Posterior cingulate gyrus (tissue), 11 donors: Measurements from ENCODE around the gene SLC22A17.
A peak's percentile ranks its signal among the peaks of the same experiment; 100 is the strongest.
"Not testable (repeated sequence)": the region's sequence is repeated elsewhere in the genome, so short reads cannot be mapped to it uniquely, and the experiment has no call there.

Experiments
- DNase-seq, 10 donors: peaks; one replicate each; pipeline versions ENCODE4 v3.0.0 to v3.0.0-alpha.2; 2020 to 2021; ENCODE audit warnings: mixed read lengths in 3 of 10
- intact Hi-C: fragments of 100-400 bp; cut with DNase I; formaldehyde crosslinking; loops from one replicate; pipeline ENCODE4 v1.15.1; 2023

Gene SLC22A17

DNA sequence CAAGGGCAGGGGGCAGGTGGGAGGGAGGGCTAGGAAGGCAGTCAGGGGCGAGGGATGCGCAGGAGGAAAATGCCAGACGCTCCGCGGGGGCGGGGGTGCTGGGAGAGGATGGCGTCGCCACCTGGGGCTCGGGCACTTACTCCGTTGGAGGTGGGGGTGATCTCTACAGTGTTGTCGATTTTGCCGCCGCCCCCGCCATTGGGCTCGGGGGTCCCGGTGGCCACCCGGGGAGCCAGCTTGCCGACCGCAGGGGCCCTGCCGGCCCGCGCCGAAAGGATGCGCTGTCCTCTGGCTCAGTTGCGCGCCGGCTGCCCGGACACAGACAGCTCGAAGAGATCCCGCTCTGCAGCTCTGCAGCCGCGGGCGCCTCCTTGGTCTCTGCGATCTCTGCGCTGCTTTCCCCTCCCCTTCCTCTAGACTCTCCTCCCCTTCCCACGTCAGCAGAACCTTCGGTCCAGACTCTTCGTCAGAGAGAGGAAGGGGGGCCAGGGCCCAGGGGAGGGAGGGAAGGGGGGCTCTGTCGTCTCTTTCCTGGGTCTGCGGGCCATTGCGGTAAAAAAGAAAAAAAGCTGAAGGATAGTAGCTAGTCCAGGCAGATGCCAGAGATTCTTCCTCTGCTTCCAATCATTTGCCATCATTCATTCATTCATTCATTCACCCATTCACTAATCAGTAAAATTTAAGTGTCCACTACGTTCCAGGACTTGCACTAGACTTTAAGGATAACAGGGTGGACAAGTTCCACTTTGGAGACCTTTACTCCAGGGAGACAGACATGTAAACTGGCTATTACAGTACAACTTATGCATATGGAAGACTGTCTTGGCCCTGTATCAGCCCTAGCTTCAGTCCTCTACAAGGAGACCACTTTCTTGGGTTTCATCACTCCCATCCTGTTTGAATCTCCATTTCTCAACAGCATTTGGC lies at the start of gene SLC22A17:
Gene SLC22A17 (minus strand): TSS at position 382 of the 927 bp plus-strand sequence.
- DNase-seq: peak; percentile 85 to 99 (median 92)
- intact Hi-C loops: loop anchor here (5.0 kb wide), 1 partner anchor 115 kb away; the partner anchor contains the start of gene NGDN

DNA sequence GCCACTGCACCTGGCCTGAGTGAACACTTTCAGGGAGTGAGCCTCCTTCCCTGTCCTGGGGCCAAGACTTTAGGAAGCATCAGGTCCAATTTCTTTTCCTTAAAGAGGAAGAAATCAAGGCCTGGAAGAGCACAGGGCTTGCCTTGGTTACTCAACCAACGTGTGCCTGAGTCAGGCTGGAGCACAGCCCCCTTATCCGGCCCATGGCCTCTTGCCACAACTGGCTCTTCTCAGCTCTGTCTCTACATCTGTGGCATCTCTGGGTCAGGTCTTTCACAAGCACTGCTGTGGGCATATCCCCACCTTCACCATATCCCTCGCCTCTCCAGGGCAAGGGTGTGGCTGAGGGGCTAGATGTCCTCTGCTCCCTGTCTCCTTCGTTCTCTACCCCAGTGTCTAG lies 48.6 kb upstream of the SLC22A17 start:
- intact Hi-C loops: no loop called here

DNA sequence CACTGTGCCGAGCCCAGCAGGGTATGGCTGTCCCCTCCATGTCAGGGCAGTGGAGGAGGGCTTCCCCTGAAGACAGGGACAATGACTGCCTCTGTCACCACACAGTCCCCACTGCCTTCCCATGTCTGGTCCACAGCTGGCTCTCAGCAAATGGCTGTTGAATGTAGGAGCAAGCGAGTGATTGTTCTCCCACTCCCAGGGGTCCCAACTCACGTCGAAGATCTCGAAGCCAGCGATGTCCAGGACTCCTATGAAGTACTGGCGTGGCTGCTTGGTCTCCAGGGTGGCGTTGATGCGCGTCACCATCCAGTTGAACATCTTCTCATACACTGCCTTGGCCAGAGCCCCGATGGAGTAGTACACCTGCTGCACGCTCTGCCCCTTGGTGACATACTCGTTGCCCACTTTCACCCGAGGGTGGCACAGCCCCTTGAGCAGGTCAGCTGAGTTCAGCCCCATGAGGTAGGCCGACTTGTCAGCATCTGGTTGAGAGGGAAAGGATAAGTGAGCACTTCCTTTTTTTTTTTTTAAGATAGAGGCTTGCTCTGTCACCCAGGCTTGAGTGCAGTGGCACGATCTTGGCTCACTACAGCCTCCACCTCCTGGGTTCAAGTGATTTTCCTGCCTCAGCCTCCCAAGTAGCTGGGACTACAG lies 47.9 kb upstream of the SLC22A17 start:
- intact Hi-C loops: not testable (repeated sequence)
- peak in 2 of 10 donors; percentile 60 to 68 for DNase-seq

More for the DNA sequence above, 48.6 kb upstream of the SLC22A17 start:
- DNase-seq: peak in 2 of 10 donors; percentile 13 to 24

DNA sequence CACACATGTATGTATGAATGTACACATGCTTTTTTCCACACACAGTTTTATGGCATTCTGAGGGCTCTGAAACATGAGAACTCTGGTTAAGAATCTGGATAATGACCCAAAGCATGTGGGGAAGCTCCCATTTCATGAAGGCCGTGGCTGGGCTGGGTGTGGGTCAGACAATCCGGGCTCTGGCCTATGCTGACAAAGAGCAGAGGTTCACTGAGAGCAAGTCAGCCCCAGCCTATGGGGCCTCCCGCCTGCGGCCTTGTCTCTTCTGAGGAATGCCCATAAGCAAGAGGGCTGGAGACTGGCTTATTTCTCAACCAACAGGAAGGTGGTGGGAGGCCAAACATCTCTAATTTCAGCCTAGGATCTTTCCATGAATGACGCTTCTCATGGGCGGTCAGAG lies 46.9 kb upstream of the SLC22A17 start:
- DNase-seq: peak in 2 of 10 donors; percentile 27 to 71
- intact Hi-C loops: no loop called here

DNA sequence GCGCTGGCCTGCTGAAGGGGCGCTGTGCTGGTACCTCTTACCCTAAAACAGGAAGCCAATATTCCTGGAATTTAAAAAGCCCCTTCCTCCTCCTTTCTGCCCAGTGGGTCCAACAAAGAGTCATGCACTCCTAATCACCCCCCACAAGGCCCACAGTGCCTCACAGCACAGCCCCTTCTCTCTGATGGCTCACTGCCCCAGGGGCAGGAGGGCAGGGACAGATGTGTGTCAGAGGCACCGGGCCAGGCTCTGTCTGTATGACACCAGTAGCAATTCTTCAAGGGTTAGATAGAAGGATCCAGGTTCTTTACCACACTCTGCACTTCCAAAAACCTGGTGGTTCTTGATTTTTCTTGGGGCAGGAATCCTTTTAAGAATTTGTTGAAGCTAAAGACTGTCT lies 46.4 kb upstream of the SLC22A17 start:
- intact Hi-C loops: no loop called here
- peak in 2 of 10 donors; percentile 42 to 69 for DNase-seq

DNA sequence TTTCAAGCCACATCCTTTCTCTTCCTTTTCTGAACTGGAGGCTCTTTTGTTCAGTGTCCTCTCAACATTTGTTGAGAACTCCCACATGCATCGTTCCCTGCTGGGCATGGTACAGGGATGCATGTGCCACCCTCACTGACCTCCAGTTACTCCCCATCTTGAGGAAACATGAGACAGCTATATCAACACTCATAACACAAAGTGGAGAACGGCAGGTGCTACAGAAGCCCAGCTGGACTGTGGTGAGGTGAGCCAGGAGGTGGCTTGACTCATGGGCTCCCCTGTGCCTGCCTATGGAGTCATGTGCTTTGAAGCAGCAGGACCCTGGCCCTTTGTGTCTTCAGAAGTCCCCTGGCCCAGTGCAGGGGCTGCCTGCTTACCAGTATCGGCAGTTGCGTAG lies 45.7 kb upstream of the SLC22A17 start:
- intact Hi-C loops: no loop called here
- peak in 1 of 10 donors; percentile 24 for DNase-seq

DNA sequence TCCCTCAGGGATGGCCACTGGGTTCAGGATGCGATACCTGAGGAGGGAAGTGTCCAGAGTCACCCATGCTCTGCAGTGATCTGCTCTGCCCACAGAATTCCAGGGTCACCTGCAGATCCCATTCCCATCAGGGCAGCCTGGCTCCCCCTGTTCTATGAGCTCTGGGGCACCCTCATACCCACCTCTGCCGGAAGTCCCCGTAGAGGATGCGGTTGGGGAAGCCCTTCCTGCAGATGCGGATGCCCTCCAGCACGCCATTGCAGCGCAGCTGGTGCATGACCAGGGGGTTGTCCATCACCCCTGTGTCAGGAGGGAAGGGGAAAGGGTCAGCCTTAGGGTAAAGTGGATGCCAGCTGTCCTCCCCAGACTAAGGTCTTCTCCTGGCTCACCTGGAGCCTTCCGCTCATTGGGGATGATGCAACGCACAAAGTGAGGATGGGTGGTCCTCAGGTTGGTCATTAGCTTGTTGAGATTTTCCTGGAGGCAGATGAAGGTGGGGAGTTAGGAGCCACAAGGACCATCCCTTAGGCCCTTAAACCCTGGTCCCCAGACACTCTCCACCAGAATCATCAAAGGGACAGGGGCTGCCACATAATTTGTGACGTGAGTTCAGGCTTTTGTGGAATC lies 44.2 kb upstream of the SLC22A17 start:
- DNase-seq: peak in 3 of 10 donors; percentile 6 to 57 (median 44)
- intact Hi-C loops: no loop called here

DNA sequence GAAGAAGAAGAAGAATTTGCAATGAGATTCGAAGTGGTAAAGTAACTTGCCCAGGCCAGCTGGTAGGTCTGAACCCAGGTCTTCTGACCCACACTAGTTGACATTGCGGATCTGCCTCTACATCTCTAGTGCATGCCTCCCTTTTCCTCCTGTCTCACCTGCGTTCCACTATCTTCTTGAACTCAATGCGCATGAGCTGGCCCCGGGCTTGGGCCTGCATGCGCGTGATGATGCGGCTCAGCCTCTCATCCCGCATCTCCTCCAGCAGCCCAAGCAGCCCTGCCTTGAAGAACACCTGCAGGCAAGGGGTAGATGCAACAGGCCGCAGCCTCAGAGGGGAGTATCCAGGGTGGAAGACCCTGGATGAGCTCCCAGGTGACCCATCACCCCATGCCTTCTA lies 43.4 kb upstream of the SLC22A17 start:
- intact Hi-C loops: no loop called here
- DNase-seq: peak in 3 of 10 donors; percentile 25 to 57 (median 53)

DNA sequence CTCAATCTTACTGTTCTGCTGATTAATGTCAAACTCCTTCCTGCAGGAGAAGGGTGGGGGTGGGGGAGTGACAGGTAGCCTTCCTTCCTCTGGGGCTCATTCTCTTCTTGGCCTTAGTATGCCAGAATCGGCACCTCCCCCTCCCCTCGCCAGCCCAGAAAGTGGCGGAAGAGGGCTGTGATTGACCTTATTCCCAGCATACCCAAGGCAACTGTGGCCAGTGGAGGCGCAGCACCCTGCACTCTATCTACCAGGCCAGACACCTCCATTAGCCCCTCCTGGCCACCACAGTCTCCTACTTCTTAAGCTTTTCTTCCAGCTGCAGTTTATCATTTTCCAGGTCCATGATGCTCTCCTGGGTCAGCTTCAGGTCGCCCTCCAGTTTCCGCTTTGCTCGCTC lies 39.9 kb upstream of the SLC22A17 start:
- peak in 2 of 10 donors; percentile 5 to 34 for DNase-seq
- intact Hi-C loops: no loop called here

DNA sequence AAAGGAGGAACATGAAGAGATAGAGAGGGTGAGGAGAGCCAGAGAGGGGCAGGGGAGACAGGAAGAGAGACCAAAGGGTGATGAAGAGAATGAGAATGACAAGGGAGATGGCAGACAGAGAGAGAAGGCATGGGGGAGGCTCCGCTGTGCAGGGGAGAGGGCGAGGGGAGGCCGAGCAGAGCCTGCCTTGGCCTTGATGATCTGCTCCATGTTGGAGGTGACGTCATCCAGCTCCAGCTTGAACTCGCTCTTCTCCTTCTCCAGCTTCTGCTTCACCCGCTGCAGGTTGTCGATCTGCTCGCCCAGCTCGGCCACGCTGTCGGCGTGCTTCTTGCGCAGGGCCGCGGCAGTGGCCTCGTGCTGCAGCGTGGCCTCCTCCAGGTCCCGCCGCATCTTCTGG lies 37.2 kb upstream of the SLC22A17 start:
- DNase-seq, intact Hi-C loops: not testable (repeated sequence)

DNA sequence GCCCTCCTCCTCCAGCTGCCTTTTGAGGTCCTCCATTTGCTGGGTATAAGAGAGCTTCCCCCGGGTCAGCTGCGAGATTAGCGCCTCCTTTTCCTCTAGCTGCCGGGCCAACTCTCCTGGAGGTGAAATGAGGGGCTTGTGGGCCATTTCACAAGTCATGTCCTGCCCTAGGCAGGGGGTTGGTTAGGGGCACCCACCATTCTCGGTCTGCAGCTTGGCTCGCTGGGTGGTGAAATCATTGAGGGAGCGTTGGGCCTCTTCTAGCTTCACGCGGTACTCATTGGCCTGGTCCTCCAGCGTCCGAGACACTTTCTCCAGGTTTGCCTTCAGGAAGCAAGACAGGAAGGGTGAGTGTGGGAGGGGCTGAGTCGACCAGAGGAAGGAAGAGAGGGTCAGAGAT lies 36.7 kb upstream of the SLC22A17 start:
- peak in 2 of 10 donors; percentile 52 to 75 for DNase-seq
- intact Hi-C loops: no loop called here

DNA sequence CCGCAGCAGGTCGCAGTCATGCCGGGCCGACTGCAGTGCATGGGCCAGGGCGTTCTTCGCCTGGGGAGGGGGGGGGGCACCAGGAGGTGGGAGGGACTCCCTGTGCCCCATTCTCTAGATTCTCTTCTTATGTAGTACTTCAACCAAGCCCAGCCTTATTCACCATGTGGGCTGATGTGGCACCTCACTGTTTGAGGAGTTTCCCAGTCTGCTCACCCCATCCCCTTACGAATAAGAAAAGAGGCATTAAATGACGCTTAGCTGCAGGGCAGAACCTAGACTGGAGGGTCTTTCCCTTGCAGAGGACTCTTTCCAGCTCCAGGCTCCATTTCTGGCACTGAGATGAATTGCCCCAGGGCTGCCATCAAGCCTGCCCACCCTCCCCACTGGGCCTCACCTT lies 36.3 kb upstream of the SLC22A17 start:
- peak in 1 of 10 donors; percentile 10 for DNase-seq
- intact Hi-C loops: no loop called here

DNA sequence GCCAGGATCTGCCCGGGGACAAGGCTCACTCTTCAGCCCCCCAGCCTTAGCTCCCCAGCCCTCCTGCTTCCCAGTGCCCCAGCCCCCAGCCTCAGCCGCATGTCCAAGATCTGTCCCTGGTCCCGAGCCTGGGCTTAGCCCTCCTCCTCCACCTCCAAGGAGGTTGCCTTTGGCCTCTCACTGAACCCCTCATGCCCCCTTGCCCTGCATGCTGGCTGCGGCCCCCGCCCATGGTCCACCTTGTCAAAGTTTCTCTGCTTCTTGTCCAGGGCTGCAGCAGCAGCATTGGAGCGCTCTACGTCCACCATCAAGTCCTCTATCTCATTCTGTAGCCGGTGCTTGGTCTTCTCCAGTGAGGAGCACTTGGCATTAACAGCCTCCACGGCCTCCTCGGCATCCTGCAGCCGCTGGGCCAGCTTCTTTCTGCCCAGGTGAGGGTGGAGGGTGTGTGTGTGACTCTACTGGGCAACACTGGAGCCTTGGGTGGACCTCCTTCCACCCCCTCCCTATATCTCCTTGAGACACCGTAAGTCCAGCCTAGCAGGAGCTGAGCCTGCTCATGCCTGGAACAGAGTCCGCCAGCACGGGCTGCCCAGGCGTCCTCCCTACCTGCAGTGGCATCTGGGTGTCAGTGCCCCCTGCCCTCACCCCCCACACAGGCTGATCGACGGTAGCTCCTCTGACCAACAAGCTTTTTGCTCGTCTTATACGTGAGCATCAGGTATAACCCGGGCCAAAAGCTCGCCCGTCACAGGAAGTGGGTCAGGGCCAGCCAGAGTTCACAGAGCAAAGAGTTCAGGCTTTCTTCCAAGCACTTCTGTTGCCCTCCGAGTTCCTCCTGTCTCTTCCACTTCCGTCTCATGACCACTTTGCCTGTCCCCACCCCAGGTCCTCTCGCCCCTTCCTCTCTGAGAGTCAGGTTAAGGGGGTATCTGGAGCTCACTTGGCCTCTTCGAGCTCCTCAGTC lies 35.5 kb upstream of the SLC22A17 start:
- DNase-seq: peak in 2 of 10 donors; percentile 72 to 77
- intact Hi-C loops: no loop called here

DNA sequence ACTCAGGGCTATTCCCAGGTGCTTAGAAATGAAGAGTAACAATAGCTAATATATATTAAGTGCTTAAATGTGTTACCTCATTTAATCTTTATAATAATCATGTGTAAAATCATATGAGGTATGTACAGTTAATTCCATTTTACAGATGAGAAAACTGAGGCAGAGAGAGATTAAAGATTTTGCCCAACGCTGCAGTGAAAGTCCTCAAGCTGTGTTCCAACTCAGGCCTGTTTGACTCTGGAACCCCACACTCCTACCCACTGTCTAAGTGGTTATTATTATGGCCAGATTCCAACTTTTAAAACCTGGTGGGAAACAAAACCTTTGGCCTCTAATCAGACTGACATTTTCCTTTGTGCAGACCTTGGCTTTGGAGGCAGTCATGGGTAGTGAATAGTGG lies 34.3 kb upstream of the SLC22A17 start:
- DNase-seq: peak in 2 of 10 donors; percentile 2 to 16
- intact Hi-C loops: no loop called here

DNA sequence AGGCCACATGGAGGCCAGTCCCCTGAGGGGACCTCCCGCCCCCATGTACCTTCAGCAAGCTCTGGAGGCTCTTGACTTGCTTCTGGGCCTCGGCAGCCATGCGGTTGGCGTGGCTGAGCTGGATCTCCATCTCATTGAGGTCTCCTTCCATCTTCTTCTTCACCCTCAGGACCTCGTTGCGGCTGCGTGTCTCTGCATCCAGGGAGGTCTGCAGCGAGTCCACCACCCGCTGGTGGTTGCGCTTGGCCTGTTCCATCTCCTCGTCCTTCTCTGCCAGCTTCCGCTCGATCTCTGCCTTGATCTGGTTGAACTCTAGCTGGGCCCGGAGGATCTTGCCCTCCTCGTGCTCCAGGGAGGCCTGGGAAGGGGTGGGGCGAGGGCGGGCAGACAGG lies 33.6 kb upstream of the SLC22A17 start:
- DNase-seq: peak in 1 of 10 donors; percentile 38
- intact Hi-C loops: not testable (repeated sequence)

DNA sequence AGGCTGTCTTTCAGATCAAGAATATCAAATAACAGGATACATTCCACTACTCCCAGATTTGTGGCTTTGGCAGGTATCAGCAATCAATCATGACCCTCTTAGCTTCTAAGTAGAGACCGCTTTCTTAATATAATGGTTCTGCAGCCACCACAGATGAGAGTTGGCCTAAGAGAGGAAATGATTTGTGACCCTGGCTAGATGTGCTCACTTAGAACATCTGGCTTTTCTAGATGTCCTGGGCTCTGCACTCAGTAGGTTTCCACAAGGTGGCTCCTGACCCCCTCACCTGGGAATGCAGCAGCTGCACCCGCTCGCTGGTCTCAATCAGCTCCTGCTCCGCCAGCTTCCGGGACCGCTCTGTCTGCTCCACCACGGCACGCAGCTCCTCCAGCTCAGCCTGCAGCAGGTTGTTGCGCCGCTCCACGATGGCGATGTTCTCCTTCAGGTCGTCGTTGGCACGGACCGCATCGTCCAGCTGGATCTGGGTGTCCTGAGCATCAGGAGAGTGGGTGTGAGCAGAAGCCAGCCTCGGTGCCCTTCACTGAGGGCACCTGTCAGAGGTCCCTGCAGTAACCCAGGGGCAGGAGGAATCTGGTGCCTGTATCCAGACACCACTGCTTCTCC lies 33.1 kb upstream of the SLC22A17 start:
- peak in 3 of 10 donors; percentile 63 to 81 (median 67) for DNase-seq
- intact Hi-C loops: no loop called here

DNA sequence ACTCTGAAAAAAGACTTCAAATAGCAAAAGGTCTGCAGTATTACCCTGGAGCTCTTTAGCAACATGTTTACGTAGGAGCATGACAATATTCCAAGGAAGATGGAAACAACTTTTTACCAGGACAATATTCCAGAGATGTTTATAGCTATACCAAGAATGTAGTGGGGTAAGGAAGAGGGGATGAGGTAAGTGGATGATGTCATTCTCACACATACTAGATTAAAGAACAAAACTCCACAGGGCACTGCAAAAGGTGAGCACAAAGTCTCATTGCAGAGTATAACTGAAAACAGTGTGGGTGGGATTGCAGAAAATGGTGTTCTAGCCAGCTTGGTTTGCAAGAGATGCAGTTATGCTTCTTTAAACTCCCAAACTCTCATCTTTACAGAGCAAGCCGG lies 32.6 kb upstream of the SLC22A17 start:
- intact Hi-C loops: no loop called here
- DNase-seq: no peak

DNA sequence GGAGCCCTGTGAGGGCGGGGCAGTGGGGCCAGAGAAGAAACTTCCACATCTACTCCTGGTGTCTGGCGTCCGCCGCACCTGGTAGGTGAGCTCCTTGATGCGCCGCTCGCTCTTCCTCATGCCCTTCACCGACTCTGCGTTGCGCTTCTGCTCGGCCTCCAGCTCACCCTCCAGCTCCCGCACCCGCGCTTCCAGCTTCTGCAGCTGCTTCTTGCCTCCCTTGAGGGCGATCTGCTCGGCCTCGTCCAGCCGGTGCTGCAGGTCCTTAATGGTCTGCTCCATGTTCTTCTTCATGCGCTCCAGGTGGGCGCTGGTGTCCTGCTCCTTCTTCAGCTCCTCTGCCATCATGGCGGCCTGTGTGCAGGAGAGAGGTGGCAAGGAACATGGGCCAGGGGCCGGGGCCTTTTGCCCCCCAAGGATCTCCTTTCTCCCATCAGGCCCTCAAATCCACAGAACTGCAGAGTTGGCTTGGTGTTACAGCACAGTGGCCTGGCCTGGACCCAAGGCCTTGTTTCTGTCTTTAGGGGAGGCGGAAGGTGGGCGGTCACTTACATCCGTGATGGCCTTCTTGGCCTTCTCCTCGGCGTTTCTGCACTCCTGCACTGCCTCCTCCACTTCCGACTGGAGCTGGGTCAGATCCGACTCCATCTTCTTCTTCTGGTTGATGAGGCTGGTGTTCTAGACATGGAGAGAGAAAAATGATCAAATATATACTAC lies 31.8 kb upstream of the SLC22A17 start:
- peak in 2 of 10 donors; percentile 44 to 72 for DNase-seq
- intact Hi-C loops: loop anchor here (5.0 kb wide), 1 partner anchor 83 kb away; the partner anchor contains the start of gene NGDN
